ENCODE results near the gene NCK2.

DNA sequence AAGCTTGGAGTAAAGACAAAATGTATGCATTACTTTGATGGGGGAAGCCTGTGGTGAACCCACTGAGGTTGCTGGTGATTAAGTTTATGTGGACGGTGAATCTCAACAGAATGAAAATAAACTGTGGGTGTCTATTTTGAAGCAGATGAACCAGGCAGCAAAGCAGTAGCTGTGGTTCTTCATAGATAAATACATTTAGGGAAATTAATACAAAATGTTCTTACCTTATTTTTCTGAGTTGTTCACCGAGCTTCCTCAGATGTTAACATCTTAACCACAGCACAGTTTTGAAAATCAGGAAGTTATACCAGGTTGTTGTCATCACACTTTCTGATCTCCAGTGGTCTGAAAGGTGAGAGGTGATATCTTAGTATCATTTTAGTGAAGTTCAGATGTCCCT lies 53.9 kb downstream of the NCK2 start:
- TF ChIP-seq, protein P1, sequence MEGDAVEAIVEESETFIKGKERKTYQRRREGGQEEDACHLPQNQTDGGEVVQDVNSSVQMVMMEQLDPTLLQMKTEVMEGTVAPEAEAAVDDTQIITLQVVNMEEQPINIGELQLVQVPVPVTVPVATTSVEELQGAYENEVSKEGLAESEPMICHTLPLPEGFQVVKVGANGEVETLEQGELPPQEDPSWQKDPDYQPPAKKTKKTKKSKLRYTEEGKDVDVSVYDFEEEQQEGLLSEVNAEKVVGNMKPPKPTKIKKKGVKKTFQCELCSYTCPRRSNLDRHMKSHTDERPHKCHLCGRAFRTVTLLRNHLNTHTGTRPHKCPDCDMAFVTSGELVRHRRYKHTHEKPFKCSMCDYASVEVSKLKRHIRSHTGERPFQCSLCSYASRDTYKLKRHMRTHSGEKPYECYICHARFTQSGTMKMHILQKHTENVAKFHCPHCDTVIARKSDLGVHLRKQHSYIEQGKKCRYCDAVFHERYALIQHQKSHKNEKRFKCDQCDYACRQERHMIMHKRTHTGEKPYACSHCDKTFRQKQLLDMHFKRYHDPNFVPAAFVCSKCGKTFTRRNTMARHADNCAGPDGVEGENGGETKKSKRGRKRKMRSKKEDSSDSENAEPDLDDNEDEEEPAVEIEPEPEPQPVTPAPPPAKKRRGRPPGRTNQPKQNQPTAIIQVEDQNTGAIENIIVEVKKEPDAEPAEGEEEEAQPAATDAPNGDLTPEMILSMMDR (conservative IDR thresholded peaks at IDR 0.05; ENCODE audit: low read depth, low read length), result no peak
- no peak for TF ChIP-seq EZH2 (IDR thresholded peaks at IDR 0.05; ENCODE audit: borderline replicate concordance, low read depth, low read length, poor library complexity, severe bottlenecking)

Measured in A673 (cell line).